Measurements from ENCODE around the gene ENPP1. TPM values are rescaled to one million over a fixed set of nuclear protein-coding genes. Genes with fewer than 3 reads are reported as not detected.

ENPP1 gene
- total RNA-seq, 6 donors from 2014 or later, result 0.89 to 2.4 (median 1.5) TPM

DNA sequence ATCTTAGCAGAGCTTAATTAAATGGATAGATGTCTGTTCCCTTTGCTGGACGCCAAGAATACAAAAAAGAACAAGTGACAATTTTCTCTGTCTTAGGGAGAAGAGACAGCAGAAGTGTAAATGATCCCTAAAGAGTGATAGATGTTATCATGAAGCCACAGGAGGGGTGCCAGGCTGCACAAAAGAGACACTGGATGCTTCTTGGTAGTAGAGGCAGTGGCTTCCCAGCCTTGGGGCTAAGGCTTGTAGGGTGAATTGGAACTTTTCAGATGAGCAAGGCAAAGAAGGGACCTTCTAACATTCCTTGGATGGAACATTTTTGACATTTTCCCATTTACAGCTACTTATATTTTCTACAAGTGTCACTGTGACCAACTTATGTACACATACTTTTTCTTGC is 85.4 kb downstream of the ENPP1 start:
- H3K4me1 ChIP-seq, result no peaks in the 10 kb centered on the region
- no peak for ATAC-seq (ENCODE audit: low FRiP score in 2 of 2)
- DNase-seq, result no peak
- WGBS, 2 donors, result 68 to 84% methylated on average over 1 of the region's 1 CpG
- no peaks in the 10 kb centered on the region for H3K27me3 ChIP-seq
- H3K36me3 ChIP-seq, result no peaks in the 10 kb centered on the region
- peaks cover 0 to 4% (median 0%) of the 10 kb centered on the region in 4 donors for H3K9me3 ChIP-seq
- no peak overlapping the region for H3K27ac ChIP-seq
- no peak for TF ChIP-seq POLR2AphosphoS5 (IDR thresholded peaks at IDR 0.05)
- TF ChIP-seq, protein P1, sequence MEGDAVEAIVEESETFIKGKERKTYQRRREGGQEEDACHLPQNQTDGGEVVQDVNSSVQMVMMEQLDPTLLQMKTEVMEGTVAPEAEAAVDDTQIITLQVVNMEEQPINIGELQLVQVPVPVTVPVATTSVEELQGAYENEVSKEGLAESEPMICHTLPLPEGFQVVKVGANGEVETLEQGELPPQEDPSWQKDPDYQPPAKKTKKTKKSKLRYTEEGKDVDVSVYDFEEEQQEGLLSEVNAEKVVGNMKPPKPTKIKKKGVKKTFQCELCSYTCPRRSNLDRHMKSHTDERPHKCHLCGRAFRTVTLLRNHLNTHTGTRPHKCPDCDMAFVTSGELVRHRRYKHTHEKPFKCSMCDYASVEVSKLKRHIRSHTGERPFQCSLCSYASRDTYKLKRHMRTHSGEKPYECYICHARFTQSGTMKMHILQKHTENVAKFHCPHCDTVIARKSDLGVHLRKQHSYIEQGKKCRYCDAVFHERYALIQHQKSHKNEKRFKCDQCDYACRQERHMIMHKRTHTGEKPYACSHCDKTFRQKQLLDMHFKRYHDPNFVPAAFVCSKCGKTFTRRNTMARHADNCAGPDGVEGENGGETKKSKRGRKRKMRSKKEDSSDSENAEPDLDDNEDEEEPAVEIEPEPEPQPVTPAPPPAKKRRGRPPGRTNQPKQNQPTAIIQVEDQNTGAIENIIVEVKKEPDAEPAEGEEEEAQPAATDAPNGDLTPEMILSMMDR (IDR thresholded peaks at IDR 0.05), result no peak
- no peak for TF ChIP-seq POLR2A (IDR thresholded peaks at IDR 0.05)
- TF ChIP-seq EP300 (IDR thresholded peaks at IDR 0.05), result no peak
- no peak overlapping the region for H3K4me3 ChIP-seq

DNA sequence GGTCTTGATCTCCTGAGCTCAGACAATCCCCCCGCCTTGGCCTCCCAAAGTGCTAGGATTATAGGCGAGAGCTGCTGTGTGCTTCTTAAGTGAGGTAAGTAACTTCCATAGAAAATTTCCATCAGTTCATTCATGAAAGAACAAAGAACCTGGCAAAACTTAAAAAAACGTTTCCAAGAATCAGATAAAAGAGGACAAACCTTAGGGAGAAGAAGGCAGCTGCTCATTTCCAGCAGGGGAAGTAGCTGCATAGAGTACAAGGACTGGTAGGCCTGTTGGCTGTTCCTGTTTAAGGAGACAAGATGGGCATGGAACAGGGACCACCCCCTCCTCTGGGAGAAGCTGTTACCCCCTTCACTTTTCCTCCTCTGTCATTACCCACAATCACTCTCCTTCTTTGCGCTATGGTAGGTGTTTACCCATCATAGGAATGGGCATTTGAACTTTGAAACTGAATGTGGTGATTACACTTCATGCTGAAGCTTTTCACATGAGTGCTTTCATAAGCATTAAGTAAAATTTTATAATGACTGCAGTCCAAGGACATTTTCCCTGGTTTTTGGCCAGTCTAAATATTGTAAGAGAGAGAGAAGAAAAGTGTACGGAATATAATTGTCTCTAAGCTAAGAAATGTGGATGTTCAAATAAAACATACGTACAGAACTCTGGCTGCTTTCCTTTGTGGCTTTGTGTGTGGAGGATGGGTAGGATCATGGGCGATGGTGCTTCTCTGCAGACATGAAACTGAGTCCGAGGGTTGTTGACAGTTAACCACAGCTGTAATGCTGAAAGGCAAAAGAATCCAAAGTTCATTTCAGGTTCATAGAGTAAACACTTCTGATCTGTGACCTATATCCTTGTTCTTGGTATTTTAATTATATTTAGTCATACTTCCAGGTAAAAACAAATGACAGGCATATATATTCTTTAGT is 86.9 kb downstream of the ENPP1 start:
- ATAC-seq (ENCODE audit: low FRiP score in 2 of 2), result no peak
- H3K9me3 ChIP-seq, result peaks cover 0 to 6% (median 0%) of the 10 kb centered on the region in 4 donors
- no peaks in the 10 kb centered on the region for H3K36me3 ChIP-seq
- H3K4me3 ChIP-seq, result no peak overlapping the region
- TF ChIP-seq, protein P1 (IDR thresholded peaks at IDR 0.05), result no peak
- no peak for TF ChIP-seq POLR2AphosphoS5 (IDR thresholded peaks at IDR 0.05)
- TF ChIP-seq POLR2A (IDR thresholded peaks at IDR 0.05), result no peak
- no peak for TF ChIP-seq EP300 (IDR thresholded peaks at IDR 0.05)
- WGBS, 2 donors, result 56 to 64% methylated on average over 8 of the region's 8 CpGs
- no peaks in the 10 kb centered on the region for H3K27me3 ChIP-seq
- DNase-seq, result no peak
- no peaks in the 10 kb centered on the region for H3K4me1 ChIP-seq
- H3K27ac ChIP-seq, result no peak overlapping the region

DNA sequence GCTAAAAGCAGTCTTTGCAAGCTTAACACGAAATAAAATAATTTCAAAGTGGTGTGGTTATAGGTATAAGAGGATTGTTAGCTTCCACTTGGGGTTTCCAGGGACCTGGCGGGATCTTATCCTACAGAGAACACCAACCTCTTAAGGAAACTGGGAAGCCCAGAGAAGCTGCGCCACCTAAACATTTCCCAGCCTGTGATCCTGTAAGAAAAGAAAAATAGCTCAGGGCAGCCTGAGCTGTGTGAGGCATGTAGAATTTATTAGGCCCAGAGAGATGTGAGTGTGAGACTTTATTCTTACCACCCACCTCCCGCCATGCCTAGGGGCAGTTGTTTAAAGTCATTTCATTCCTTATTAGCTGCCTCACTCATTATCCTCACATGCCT is 89.2 kb downstream of the ENPP1 start:
- no peak for ATAC-seq (ENCODE audit: low FRiP score in 2 of 2)
- H3K9me3 ChIP-seq, result peaks cover 0 to 6% (median 0%) of the 10 kb centered on the region in 4 donors
- H3K4me1 ChIP-seq, result no peaks in the 10 kb centered on the region
- no peak for DNase-seq
- no peaks in the 10 kb centered on the region for H3K36me3 ChIP-seq
- TF ChIP-seq POLR2AphosphoS5 (IDR thresholded peaks at IDR 0.05), result no peak
- TF ChIP-seq EP300 (IDR thresholded peaks at IDR 0.05), result no peak
- TF ChIP-seq, protein P1 (IDR thresholded peaks at IDR 0.05), result no peak
- TF ChIP-seq POLR2A (IDR thresholded peaks at IDR 0.05), result no peak
- WGBS, 2 donors, result 85 to 92% methylated on average over 4 of the region's 4 CpGs
- H3K4me3 ChIP-seq, result no peak overlapping the region
- H3K27me3 ChIP-seq, result no peaks in the 10 kb centered on the region
- no peak overlapping the region for H3K27ac ChIP-seq

DNA sequence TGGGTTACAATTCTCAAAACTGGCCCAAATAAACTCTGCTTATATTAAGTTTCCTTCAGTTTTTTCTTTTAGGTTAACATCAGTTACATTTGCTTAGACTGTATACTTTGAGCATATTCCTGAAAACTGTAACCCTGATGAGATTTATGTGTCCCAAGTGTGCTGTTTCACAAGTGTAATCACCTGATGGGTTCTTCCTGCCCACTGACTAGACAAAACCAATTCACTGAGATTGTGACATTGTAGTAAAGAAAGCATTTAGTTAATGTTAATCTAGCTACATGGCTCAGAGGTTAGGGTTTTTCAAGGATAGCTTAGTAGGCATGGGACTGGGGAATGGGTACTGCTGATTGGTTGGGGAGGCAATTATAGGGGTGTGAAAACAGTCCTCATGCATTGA is 89.8 kb downstream of the ENPP1 start:
- DNase-seq (no peak), ATAC-seq (ENCODE audit: low FRiP score in 2 of 2) (no peak)
- no peak for TF ChIP-seq EP300 (IDR thresholded peaks at IDR 0.05)
- TF ChIP-seq, protein P1 (IDR thresholded peaks at IDR 0.05), result no peak
- no peak for TF ChIP-seq POLR2A (IDR thresholded peaks at IDR 0.05)
- TF ChIP-seq POLR2AphosphoS5 (IDR thresholded peaks at IDR 0.05), result no peak

More for the DNA sequence above, 89.8 kb downstream of the ENPP1 start:
- H3K27ac ChIP-seq, result no peak overlapping the region
- H3K4me1 ChIP-seq, result no peaks in the 10 kb centered on the region
- H3K36me3 ChIP-seq, result no peaks in the 10 kb centered on the region
- H3K4me3 ChIP-seq, result no peak overlapping the region
- no peaks in the 10 kb centered on the region for H3K27me3 ChIP-seq
- peaks cover 0 to 6% (median 0%) of the 10 kb centered on the region in 4 donors for H3K9me3 ChIP-seq

Data from upper lobe of left lung (tissue), 6 donors.